BE2C (cell line): Measurements from ENCODE around the gene DMRT2.

Experiments used
- DNase-seq: peaks from one replicate; pipeline ENCODE4 v3.0.0-alpha.2; 2020
- H3K27me3 ChIP-seq: fragments of 250-450 bp; sonication (Bioruptor Pico); 2 replicates; pipeline ENCODE4 v1.5.1; 2020; ENCODE audit warnings: mild to moderate bottlenecking
- H3K36me3 ChIP-seq: fragments of 250-450 bp; sonication (Bioruptor Pico); 2 replicates; pipeline ENCODE4 v1.5.1; 2020; ENCODE audit warnings: mild to moderate bottlenecking
- H3K4me1 ChIP-seq: fragments of 250-450 bp; sonication (Bioruptor Pico); 2 replicates; pipeline ENCODE4 v1.5.1; 2020
- H3K4me3 ChIP-seq: 2 replicates; pipeline ENCODE4 v1.5.1; 2011; ENCODE audit warnings: low read depth, low read length
- H3K9me3 ChIP-seq: fragments of 250-450 bp; sonication (Bioruptor Pico); 2 replicates; pipeline ENCODE4 v1.5.1; 2020
- TF ChIP-seq, protein P1 (sequence below): IDR thresholded peaks from 2 replicates; pipeline ENCODE4 v1.5.1; 2012; ENCODE audit warnings: mild to moderate bottlenecking, low read depth, low read length

The DMRT2 gene

GRCh38 chr9:1049641-1050040 is 516 bp upstream of the DMRT2 start:
- DNase-seq = no peak
- Histone ChIP-seq H3K9me3 (no peaks in the 10 kb centered on the region), H3K27me3 (peaks cover 54% of the 10 kb centered on the region), H3K4me3 (no peak overlapping the region), H3K4me1 (no peaks in the 10 kb centered on the region), H3K36me3 (no peaks in the 10 kb centered on the region)
- TF ChIP-seq, protein P1, sequence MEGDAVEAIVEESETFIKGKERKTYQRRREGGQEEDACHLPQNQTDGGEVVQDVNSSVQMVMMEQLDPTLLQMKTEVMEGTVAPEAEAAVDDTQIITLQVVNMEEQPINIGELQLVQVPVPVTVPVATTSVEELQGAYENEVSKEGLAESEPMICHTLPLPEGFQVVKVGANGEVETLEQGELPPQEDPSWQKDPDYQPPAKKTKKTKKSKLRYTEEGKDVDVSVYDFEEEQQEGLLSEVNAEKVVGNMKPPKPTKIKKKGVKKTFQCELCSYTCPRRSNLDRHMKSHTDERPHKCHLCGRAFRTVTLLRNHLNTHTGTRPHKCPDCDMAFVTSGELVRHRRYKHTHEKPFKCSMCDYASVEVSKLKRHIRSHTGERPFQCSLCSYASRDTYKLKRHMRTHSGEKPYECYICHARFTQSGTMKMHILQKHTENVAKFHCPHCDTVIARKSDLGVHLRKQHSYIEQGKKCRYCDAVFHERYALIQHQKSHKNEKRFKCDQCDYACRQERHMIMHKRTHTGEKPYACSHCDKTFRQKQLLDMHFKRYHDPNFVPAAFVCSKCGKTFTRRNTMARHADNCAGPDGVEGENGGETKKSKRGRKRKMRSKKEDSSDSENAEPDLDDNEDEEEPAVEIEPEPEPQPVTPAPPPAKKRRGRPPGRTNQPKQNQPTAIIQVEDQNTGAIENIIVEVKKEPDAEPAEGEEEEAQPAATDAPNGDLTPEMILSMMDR = no peak

DNA sequence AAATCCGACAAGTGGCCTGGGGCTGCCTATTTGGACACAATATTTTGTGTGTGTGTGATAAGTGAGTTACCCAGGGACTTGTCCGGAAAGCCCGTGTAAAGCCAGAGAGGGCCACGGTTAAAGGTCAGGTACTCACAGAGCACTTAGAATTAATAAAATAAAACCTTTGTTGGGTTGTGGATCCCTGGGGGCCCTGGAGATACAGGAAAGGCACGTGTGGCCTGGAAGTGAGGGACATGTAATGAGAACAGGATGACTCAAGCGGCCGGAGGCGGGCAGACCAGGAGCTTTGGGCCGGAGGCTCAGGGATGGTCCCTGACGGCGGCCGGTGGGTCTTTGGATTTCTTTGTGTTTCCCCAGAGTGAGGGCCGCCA is 1.0 kb downstream of the DMRT2 start:
- Histone ChIP-seq H3K9me3 (no peaks in the 10 kb centered on the region), H3K4me1 (no peaks in the 10 kb centered on the region), H3K27me3 (peaks cover 49% of the 10 kb centered on the region), H3K36me3 (no peaks in the 10 kb centered on the region), H3K4me3 (no peak overlapping the region)
- DNase-seq = no peak
- TF ChIP-seq, protein P1 = no peak

- no peak for DNase-seq
- peaks cover 45% of the 10 kb centered on the region for H3K27me3 ChIP-seq
- TF ChIP-seq, protein P1 = no peak
- no peaks in the 10 kb centered on the region for H3K9me3 ChIP-seq
- no peaks in the 10 kb centered on the region for H3K36me3 ChIP-seq
- H3K4me3 ChIP-seq = no peak overlapping the region
- H3K4me1 ChIP-seq = no peaks in the 10 kb centered on the region
Observed at GRCh38 chr9:1051584-1052275, 1.6 kb downstream of the DMRT2 start.

DNA sequence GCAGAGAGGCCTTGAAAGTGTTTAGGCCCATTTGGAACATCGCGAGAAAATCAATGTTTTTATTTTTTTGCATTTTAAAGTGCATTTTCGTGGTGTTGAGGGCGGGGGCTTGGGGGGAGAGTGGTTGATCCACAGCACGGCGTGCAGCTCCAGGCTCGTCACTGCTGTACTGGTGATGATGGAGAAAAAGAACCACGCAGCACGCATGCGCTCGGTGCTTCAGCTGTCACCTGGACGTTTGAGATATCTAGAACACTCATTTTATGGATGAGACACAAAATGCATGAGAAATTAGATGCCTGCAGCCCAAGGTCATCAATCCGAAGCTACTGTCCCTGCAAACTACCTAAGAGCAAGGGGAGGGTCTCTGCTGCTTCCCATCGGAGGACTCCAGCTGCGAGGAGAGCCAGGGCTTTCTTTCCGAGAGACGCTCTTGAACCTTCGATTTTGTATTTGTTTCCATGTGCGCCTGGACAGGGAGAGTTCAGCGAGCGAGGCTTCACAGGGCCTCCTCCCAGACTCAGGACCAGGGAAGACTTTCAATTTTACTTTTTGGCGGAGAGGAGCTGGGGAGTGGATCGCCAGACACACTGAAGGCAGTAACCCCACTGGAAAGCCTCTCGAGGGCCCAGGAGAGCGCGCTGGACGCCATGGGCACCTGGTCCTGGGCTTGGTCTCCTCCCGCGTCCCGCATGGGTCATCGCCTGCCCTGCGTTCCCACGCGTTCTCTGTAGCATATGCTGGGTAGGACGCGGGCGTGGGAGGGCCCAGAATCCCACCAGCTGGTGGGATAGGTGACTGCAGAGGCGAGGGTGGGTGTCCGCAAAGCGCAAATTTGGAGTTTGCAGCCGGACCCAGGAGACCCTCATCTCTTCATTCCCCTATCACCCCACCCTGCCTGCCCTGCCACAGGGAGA is 2.5 kb downstream of the DMRT2 start:
- Histone ChIP-seq H3K4me3 (no peak overlapping the region), H3K27me3 (peaks cover 36% of the 10 kb centered on the region), H3K36me3 (no peaks in the 10 kb centered on the region), H3K9me3 (no peaks in the 10 kb centered on the region), H3K4me1 (no peaks in the 10 kb centered on the region)
- DNase-seq = no peak
- TF ChIP-seq, protein P1 = no peak

GRCh38 chr9:1053282-1053621 is 3.1 kb downstream of the DMRT2 start:
- Histone ChIP-seq H3K9me3 (no peaks in the 10 kb centered on the region), H3K36me3 (no peaks in the 10 kb centered on the region), H3K27me3 (peaks cover 30% of the 10 kb centered on the region), H3K4me1 (no peaks in the 10 kb centered on the region), H3K4me3 (no peak overlapping the region)
- TF ChIP-seq, protein P1 = no peak
- DNase-seq = no peak

GRCh38 chr9:1053986-1054425 is 3.8 kb downstream of the DMRT2 start:
- Histone ChIP-seq H3K36me3 (no peaks in the 10 kb centered on the region), H3K4me3 (no peak overlapping the region), H3K27me3 (peaks cover 22% of the 10 kb centered on the region), H3K9me3 (no peaks in the 10 kb centered on the region), H3K4me1 (no peaks in the 10 kb centered on the region)
- DNase-seq = no peak
- TF ChIP-seq, protein P1 = no peak
